ENCODE measurements around the gene CACNB1. TPM values are rescaled to one million over a fixed set of nuclear protein-coding genes. Genes with fewer than 3 reads are reported as not detected.

CACNB1 gene
- total RNA-seq, 1 donor from 2014 or later: 13.8 TPM

Other genes starting within 250 kb of the CACNB1 start
- gene FBXO47, start 230.3 kb downstream of the CACNB1 start, total RNA-seq: not detected in 2 replicates
- gene PLXDC1, start 46.0 kb downstream of the CACNB1 start, total RNA-seq: 2.3 and 3.7 TPM in 2 replicates
- not detected in 2 replicates for gene ARL5C, start 31.5 kb downstream of the CACNB1 start, total RNA-seq
- 1,229 and 1,297 TPM in 2 replicates for gene RPL19, start 2.6 kb upstream of the CACNB1 start, total RNA-seq
- gene STAC2, start 28.3 kb upstream of the CACNB1 start, total RNA-seq: not detected in 2 replicates
- 21.7 and 26.8 TPM in 2 replicates for gene FBXL20, start 204.0 kb upstream of the CACNB1 start, total RNA-seq